Fibroblast of skin of abdomen (primary cell): Measurements from ENCODE around the gene WSB1. TPM values are rescaled to one million over a fixed set of nuclear protein-coding genes. Genes with fewer than 3 reads are reported as not detected.
A peak's percentile ranks its signal among the peaks of the same experiment; 100 is the strongest.
"Not testable (repeated sequence)": the region's sequence is repeated elsewhere in the genome, so short reads cannot be mapped to it uniquely, and the experiment has no call there.

Source experiments
- DNase-seq: peaks from one replicate; pipeline ENCODE4 v3.0.0-alpha.2; 2013
- polyA plus RNA-seq, 2 experiments: library from polyadenylated mRNA; unstranded; fragments of 120-200 nt; gene quantifications; one replicate each; pipeline ENCODE4 v1.2.1, GENCODE V29; 2013; ENCODE audit not compliant: insufficient read length in 2 of 2

WSB1 gene
- polyA plus RNA-seq (2013, experiment 1 of 2; ENCODE audit: insufficient read length), result 111 TPM
- 112 TPM for polyA plus RNA-seq (2013, experiment 2 of 2; ENCODE audit: insufficient read length)

GRCh38 chr17:27293898-27294688 lies at the start of gene WSB1:
WSB1 (plus strand) TSS chr17:27294114; CDS start chr17:27294396, 282 bp downstream.
- DNase-seq, result peak; percentile 93

DNA sequence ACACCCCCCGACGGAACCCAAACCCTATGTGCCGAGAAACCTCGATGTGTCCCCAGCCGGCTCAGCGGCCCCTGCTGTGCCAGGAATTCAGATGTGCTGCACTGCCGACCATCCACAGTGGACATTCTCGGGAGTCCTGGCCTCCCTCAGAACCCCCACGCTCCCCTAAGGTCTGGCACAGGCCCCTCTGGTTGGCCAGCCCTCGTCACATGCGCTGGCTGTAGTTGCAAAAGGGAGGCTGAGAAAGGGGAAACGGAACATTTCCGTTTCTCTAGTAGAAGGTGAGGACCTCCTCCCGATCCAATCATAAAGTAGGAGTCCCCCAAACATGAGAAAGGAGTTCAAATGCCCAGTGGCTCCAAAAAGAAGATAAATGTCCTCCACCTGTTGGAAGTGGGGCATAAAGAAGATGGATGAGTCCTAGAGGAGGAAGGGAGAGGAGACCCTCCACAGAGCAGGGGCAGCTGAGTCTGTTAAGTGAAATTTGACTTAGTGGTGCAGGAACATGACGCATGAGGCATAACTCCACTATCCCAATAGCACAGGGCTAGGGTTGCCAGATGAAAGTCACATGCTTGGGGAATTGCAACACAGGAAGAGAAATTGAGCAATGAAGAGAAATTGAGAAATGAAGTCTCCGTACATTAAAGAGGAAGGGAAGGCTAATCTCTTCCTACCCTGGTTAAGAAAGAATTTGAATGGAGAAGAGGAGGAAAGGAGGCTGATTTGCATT lies 49.3 kb upstream of the WSB1 start:
- peak; percentile 90 for DNase-seq

DNA sequence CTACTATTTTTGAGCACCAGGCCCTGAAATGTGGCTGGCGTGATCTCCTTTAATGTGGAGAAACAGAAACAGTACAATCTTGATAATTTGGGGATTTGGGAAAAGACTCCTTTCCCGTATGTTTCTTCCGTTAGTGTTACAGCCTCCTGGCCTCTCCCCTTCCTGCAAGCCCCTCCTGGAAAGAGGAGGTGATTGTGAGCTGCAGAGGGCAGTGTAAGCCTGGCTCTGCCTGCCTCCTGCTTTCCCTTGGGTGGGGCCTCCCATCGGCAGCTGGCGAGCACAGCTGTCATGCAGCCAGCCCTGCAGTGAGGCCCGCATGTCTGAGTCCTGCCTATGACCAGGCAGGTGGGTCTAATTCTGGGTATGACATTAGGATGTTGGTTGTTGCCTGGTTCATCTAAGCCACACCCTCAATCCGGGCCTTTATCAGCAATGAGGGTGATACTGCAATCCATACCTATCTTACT lies 48.7 kb upstream of the WSB1 start:
- peak; percentile 76 for DNase-seq

- no peak for DNase-seq
These were observed 47.4 kb upstream of the WSB1 start for GRCh38 chr17:27246537-27246936.

DNA sequence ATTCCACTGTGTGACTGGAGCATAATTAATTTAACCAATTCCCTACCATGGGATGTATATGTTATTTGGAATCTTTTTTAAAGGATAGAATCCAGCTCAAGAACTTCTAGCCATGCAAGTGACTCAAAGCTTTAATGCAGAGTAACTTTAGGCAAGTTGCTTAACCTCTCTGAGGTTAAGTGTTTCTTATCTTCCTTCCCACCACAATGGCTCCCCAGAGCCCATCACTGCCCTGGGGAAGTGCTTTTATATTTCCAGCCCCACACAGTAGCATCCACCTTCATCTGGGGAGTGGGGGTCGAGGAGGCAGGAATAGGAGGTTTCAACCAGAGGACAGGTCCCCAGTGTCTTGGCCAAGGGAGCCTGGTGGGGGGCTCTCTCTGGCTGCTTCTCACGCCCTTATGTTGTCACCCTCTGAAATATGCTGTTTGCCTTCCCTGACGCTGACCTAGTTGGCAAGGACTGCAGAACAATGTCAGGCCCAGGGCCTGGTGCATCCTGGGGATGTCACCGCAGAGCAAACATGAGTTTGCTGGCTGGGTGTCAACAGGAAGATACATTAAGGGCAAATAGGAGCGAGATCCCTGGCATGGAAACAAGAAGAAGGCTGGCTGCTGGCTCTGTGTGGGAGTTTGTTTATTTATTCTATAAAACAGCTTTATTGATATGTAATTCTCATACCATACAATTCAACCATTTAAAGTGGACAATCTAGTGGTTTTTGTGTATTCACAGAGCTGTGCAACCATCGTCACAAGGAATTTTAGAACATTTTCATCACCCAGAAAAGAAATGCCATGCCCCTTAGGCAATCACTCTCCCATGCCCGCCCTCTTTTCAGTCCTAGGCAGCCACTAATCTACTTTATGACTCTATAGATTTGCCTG lies 46.6 kb upstream of the WSB1 start:
- DNase-seq, result no peak

GRCh38 chr17:27247958-27248342 lies 46.0 kb upstream of the WSB1 start:
- DNase-seq, result no peak

DNA sequence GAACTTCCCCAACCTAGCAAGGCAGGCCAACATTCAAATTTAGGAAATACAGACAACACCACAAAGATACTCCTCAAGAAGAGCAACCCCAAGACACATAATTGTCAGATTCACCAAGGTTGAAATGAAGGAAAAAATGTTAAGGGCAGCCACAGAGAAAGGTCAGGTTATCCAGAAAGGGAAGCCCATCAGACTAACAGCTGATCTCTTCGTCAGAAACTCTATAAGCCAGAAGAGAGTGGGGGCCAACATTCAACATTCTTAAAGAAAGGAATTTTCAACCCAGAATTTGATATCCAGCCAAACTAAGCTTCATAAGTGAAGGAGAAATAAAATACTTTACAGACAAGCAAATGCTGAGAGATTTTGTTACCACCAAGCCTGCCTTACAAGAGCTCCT lies 43.1 kb upstream of the WSB1 start:
- not testable (repeated sequence) for DNase-seq

DNA sequence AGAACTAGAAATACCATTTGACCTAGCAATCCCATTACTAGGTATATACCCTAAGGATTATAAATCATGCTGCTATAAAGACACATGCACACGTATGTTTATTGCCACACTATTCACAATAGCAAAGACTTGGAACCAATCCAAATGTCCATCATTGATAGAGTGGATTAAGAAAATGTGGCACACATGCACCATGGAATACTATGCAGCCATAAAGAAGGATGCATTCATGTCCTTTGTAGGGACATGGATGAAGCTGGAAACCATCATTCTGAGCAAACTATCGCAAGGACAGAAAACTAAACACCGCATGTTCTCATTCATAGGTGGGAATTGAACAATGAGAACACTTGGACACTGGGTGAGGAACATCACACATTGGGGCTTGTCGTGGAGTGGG lies 39.1 kb upstream of the WSB1 start:
- DNase-seq, result not testable (repeated sequence)

- DNase-seq, result peak; percentile 35
These were observed 37.5 kb upstream of the WSB1 start for GRCh38 chr17:27256225-27257030.

- no peak for DNase-seq
These were observed 36.9 kb upstream of the WSB1 start for GRCh38 chr17:27257031-27257357.

DNA sequence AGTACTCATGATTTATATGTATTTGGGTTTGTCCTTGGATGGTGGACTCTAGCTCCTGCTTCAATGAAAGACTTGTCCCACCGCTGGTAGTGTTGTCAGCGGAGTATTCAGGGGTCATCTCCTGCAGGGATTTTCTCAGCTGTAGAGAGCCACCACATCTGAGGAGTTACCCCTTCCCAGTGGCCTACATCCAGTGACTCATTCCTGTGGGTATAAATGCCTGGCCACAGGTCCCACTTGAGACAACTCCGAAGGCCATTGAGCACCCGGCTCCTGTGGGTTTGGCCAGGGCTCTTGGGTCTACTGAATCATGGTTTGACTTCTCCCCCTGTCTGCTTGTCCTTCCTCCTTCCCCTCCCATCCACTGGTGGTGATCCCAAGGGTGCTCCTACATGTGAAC lies 34.6 kb upstream of the WSB1 start:
- no peak for DNase-seq

DNA sequence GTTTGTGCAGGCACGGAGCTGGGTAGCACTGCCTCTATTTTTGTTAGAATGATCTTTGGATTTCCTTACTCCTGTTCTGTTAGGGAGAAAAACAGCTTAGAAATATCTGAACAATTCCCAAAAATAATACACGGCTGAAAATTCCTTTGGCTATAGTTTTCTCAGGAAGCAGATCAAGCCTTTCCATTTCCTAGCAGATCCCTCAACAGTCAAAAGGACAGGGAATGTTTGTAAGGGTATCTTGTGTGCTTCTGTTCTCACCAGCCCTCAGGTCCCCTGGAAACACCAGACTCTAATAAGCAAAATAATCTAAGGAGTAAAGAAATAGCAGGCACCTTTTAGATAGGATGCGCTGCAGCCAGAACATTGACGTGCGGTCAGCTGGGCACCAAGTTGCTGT lies 30.5 kb upstream of the WSB1 start:
- DNase-seq, result no peak

DNA sequence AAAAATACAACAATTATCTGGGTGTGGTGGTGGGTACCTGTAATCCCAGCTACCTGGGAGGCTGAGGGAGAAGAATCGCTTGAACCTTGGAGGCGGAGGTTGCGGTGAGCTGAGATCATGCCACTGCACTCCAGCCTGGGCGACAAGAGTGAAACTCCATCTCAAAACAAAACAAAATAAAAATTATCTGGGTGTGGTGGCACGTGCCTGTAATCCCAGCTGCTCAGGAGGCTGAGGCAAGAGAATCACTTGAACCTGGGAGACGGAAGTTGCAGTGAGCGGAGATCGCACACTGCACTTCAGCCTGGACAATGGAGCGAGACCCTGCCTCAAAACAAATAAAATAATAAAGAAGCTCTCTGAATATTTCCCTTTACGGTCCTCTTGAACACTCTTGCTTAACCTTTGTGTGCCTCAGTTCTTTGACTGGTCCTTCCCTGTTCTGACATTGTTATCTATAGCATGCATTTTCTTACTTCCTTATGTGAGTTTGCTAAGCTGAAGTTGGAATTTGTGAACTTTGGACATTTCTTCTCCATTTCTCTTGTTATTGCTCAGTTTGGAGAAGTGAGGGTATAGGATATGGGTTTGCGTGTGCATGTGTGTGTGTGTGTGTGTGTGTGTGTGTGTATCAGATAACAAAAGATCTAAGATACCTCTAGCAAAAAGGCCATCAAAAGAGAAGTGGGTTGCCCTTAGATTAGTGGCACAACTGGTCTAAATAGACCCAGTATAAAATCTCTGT lies 29.7 kb upstream of the WSB1 start:
- no peak for DNase-seq

- DNase-seq, result no peak
These were observed 28.6 kb upstream of the WSB1 start for GRCh38 chr17:27265333-27265732.

DNA sequence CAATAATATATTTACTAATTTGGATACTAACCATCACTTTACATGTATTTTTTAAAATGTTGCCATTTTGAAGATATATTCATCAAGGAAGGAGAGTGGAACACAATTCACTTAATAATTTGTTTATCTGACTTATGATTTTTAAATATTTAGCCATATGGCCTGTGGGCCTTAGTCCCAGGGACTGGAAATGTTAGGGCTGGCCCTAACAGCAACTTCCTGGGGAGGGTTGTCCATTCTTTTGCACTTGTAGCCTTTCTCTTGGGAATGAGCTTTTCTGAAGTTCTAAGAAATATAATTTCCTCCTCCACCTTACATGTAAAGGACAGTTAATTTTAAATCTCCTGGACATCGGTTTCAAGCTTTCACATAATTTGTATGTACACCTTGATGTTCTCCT lies 27.7 kb upstream of the WSB1 start:
- DNase-seq, result no peak

- no peak for DNase-seq
These were observed 25.4 kb upstream of the WSB1 start for GRCh38 chr17:27268394-27269085.

DNA sequence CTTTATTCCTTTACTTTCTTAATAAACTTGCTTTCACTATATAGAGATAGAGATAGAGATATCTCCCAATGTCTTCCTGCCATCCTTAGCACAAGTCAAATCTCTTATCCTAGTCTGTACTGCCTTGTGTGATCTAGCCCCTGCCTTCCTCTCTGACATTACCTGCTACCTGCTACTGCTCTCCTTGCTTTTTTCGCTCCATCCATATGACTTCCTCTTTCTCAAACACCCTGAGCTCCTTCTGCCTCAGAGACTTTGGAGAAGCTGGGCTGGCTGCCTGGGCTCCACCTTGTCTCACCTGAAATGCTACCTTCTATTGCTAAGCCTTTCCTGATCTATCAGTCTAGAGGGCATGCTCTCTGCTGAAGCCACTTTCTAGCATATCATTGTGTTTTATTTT lies 24.7 kb upstream of the WSB1 start:
- no peak for DNase-seq

- no peak for DNase-seq
These were observed 23.9 kb upstream of the WSB1 start for GRCh38 chr17:27269974-27270373.

DNA sequence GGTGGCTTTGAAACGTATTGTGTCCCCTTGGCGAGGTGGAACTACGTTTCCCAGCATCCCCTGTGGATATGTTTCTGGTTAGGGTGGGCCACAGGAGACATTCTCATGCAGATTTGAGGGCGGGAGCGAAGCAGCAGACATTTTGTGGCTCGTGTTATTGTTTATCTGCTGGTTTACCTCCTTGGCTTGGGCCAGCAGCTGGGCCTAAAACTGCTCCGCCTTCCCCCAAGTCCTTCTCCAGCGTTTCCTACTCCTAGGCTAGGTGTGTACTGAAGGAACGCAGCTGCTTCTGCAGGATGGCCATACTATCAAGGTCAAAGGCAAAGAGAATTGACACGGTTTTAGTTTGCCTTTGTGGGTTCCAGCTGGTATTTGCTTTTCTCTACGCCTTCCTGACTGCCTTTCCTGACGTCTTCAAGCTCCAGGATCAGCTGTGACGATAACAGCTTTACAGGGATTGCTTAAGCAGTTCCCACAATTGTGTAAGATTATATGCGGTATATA lies 17.2 kb upstream of the WSB1 start:
- peak; percentile 8 for DNase-seq

- DNase-seq, result not testable (repeated sequence)
These were observed 14.8 kb upstream of the WSB1 start for GRCh38 chr17:27279132-27279531.
